ENCODE results near the gene KCNA5.

DNA sequence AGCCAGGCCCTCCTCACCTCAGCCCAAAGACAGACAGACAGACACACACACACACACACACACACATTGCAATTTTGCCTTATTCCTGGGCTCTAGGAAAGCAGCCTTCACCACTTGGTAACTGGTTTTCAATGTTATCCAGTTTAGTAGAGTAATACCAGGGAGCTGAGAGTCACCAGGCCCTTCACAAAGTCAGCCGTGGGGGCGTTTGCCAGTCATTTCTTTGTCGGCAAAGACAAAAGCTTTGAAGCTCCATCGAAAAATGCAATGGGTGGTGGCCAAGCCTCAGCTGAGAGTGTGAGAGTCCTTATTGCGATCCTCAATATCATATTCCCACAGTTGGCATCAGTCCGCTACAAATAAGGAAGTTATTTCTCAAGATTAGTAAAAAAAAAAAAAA, 8.1 kb upstream of the KCNA5 start:
- TF ChIP-seq, protein P1, sequence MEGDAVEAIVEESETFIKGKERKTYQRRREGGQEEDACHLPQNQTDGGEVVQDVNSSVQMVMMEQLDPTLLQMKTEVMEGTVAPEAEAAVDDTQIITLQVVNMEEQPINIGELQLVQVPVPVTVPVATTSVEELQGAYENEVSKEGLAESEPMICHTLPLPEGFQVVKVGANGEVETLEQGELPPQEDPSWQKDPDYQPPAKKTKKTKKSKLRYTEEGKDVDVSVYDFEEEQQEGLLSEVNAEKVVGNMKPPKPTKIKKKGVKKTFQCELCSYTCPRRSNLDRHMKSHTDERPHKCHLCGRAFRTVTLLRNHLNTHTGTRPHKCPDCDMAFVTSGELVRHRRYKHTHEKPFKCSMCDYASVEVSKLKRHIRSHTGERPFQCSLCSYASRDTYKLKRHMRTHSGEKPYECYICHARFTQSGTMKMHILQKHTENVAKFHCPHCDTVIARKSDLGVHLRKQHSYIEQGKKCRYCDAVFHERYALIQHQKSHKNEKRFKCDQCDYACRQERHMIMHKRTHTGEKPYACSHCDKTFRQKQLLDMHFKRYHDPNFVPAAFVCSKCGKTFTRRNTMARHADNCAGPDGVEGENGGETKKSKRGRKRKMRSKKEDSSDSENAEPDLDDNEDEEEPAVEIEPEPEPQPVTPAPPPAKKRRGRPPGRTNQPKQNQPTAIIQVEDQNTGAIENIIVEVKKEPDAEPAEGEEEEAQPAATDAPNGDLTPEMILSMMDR (IDR thresholded peaks at IDR 0.05; ENCODE audit: borderline replicate concordance, extremely low read depth, low read length, poor library complexity, severe bottlenecking) = no peak
- no peak for TF ChIP-seq EZH2 (IDR thresholded peaks at IDR 0.05; ENCODE audit: borderline replicate concordance, low read depth, low read length, severe bottlenecking)
